Right ventricle myocardium inferior (tissue), 1 donor: ENCODE measurements around the gene ULK1. TPM values are rescaled to one million over a fixed set of nuclear protein-coding genes. Genes with fewer than 3 reads are reported as not detected.
A peak's percentile ranks its signal among the peaks of the same experiment; 100 is the strongest.
"Not testable (repeated sequence)": the region's sequence is repeated elsewhere in the genome, so short reads cannot be mapped to it uniquely, and the experiment has no call there.

ENCODE experiments used
- ATAC-seq: fragments of 200-7000 bp; cut with Tn5 transposase; one replicate; pipeline ENCODE4 v1.9.1; 2020; ENCODE audit warnings: mild to moderate bottlenecking, moderate library complexity
- DNase-seq: peaks from one replicate; pipeline ENCODE4 v3.0.0; 2021; ENCODE audit errors: missing footprints
- intact Hi-C: fragments of 100-400 bp; cut with DNase I; formaldehyde crosslinking; loops from one replicate; pipeline ENCODE4 v1.11.0; 2022
- total RNA-seq: library from RNA; stranded (reverse); fragmentation: NEBNext Ultra II Directional; extraction: Animal tissue kit (Norgen Biotek cat#: 25700); gene quantifications from one replicate; pipeline ENCODE4 v1.2.1, GENCODE V29; 2021
- donor health status: DM: no; HTN: yes; CAD: no; lungs with severe emphysema.

Gene ULK1
- total RNA-seq, 1 donor from 2014 or later = 49.3 TPM

GRCh38 chr12:131860472-131861260 lies 33.8 kb upstream of the ULK1 start:
- ATAC-seq (peak; percentile 82), DNase-seq (peak; percentile 88)
- intact Hi-C loops = no loop called here

- ATAC-seq = no peak
- no peak for DNase-seq
- intact Hi-C loops = no loop called here
Measured at GRCh38 chr12:131861261-131862083, 33.0 kb upstream of the ULK1 start.

- intact Hi-C loops = no loop called here
- DNase-seq = no peak
Measured at GRCh38 chr12:131862084-131862441, 32.4 kb upstream of the ULK1 start.

GRCh38 chr12:131862600-131862993 lies 31.8 kb upstream of the ULK1 start:
- intact Hi-C loops = no loop called here
- DNase-seq (no peak), ATAC-seq (no peak)

More at GRCh38 chr12:131862084-131862441, 32.4 kb upstream of the ULK1 start:
- no peak for ATAC-seq

- no peak for ATAC-seq
Measured at GRCh38 chr12:131862994-131863710, 31.3 kb upstream of the ULK1 start.

GRCh38 chr12:131863711-131864396 lies 30.6 kb upstream of the ULK1 start:
- no peak for DNase-seq
- no peak for ATAC-seq
- intact Hi-C loops = no loop called here

More at GRCh38 chr12:131862994-131863710, 31.3 kb upstream of the ULK1 start:
- intact Hi-C loops = no loop called here
- DNase-seq = no peak

- intact Hi-C loops = no loop called here
- DNase-seq (no peak), ATAC-seq (no peak)
Measured at GRCh38 chr12:131864469-131864868, 30.0 kb upstream of the ULK1 start.

- ATAC-seq (no peak), DNase-seq (no peak)
- intact Hi-C loops = no loop called here
Measured at GRCh38 chr12:131865180-131865875, 29.1 kb upstream of the ULK1 start.

- DNase-seq (no peak), ATAC-seq (no peak)
- intact Hi-C loops = no loop called here
Measured at GRCh38 chr12:131867471-131867870, 27.0 kb upstream of the ULK1 start.

- DNase-seq (no peak), ATAC-seq (no peak)
- intact Hi-C loops = no loop called here
Measured at GRCh38 chr12:131867891-131868675, 26.3 kb upstream of the ULK1 start.

- intact Hi-C loops = no loop called here
- ATAC-seq (no peak), DNase-seq (no peak)
Measured at GRCh38 chr12:131869871-131870418, 24.5 kb upstream of the ULK1 start.

- no peak for DNase-seq
- ATAC-seq = no peak
- intact Hi-C loops = no loop called here
Measured at GRCh38 chr12:131871677-131872076, 22.7 kb upstream of the ULK1 start.

- ATAC-seq = peak; percentile 37
- intact Hi-C loops = no loop called here
- DNase-seq = no peak
Measured at GRCh38 chr12:131872154-131873051, 22.0 kb upstream of the ULK1 start.

- DNase-seq (no peak), ATAC-seq (no peak)
- intact Hi-C loops = no loop called here
Measured at GRCh38 chr12:131873293-131873692, 21.1 kb upstream of the ULK1 start.

- ATAC-seq, intact Hi-C loops: not testable (repeated sequence)
Measured at GRCh38 chr12:131874972-131875371, 19.4 kb upstream of the ULK1 start.

GRCh38 chr12:131877216-131877615 lies 17.2 kb upstream of the ULK1 start:
- DNase-seq, intact Hi-C loops, ATAC-seq: not testable (repeated sequence)

More at GRCh38 chr12:131874972-131875371, 19.4 kb upstream of the ULK1 start:
- not testable (repeated sequence) for DNase-seq
